GM12891 (cell line): ENCODE measurements around the gene GRAMD1A.
A peak's percentile ranks its signal among the peaks of the same experiment; 100 is the strongest.
"Not testable (repeated sequence)": the region's sequence is repeated elsewhere in the genome, so short reads cannot be mapped to it uniquely, and the experiment has no call there.

Source experiments
- DNase-seq: peaks from one replicate; pipeline ENCODE4 v3.0.0; 2011; ENCODE audit warnings: low spot score; ENCODE audit not compliant: insufficient read length
- FAIRE-seq: peaks from 2 replicates; lab custom pipeline; 2011; peaks lifted over from hg19 to GRCh38; lab: Jason Lieb, UNC
- PAX5 ChIP-seq: IDR thresholded peaks from 2 replicates; pipeline ENCODE4 v1.6.1; 2011; ENCODE audit warnings: low read length, moderate library complexity, mild to moderate bottlenecking; ENCODE audit not compliant: insufficient read depth, severe bottlenecking
- POLR2A ChIP-seq: IDR thresholded peaks from 2 replicates; pipeline ENCODE4 v1.6.1; 2011; ENCODE audit warnings: low read depth, low read length, control low read depth
- POLR2AphosphoS5 ChIP-seq: IDR thresholded peaks from 2 replicates; pipeline ENCODE4 v1.6.1; 2011; ENCODE audit warnings: low read depth, low read length, control low read depth
- POU2F2 ChIP-seq: IDR thresholded peaks from 2 replicates; pipeline ENCODE4 v1.6.1; 2011; ENCODE audit warnings: low read depth, mild to moderate bottlenecking, control low read depth, low read length, moderate library complexity
- SPI1 ChIP-seq: IDR thresholded peaks from 2 replicates; pipeline ENCODE4 v1.6.1; 2011; ENCODE audit warnings: low read depth, low read length, control low read depth
- TAF1 ChIP-seq: IDR thresholded peaks from 2 replicates; pipeline ENCODE4 v1.6.1; 2011; ENCODE audit warnings: low read depth, low read length, control low read depth

The GRAMD1A gene

GRCh38 chr19:35027009-35027408, 26.9 kb downstream of the GRAMD1A start:
- TF ChIP-seq SPI1: no peak
- no peak for TF ChIP-seq POLR2AphosphoS5
- TF ChIP-seq POLR2A: no peak
- TF ChIP-seq POU2F2: no peak
- TF ChIP-seq TAF1: no peak
- TF ChIP-seq PAX5: no peak
- DNase-seq (no peak), FAIRE-seq (no peak)

- DNase-seq (no peak), FAIRE-seq (no peak)
- TF ChIP-seq POU2F2 (no peak), PAX5 (no peak), POLR2AphosphoS5 (no peak), SPI1 (no peak), TAF1 (no peak), POLR2A (no peak)
Observed at GRCh38 chr19:35027851-35028599, 27.9 kb downstream of the GRAMD1A start.

- DNase-seq, FAIRE-seq: not testable (repeated sequence)
Observed at GRCh38 chr19:35028600-35028885, 28.4 kb downstream of the GRAMD1A start.

- DNase-seq, FAIRE-seq: not testable (repeated sequence)
Observed at GRCh38 chr19:35029275-35029736, 29.2 kb downstream of the GRAMD1A start.

- no peak for DNase-seq
Observed at GRCh38 chr19:35029737-35030256, 29.7 kb downstream of the GRAMD1A start.

GRCh38 chr19:35030257-35031071, 30.3 kb downstream of the GRAMD1A start, which contains the start of gene SCN1B:
TSS of gene SCN1B (plus strand) at chr19:35030470. CDS start at chr19:35030821, 351 bp downstream.
- FAIRE-seq (peak; percentile 45), DNase-seq (peak; percentile 68)
- TF ChIP-seq TAF1 (no peak), POU2F2 (no peak), POLR2A (no peak), SPI1 (no peak), POLR2AphosphoS5 (no peak), PAX5 (no peak)

More at GRCh38 chr19:35029737-35030256, 29.7 kb downstream of the GRAMD1A start:
- TF ChIP-seq TAF1: no peak
- no peak for TF ChIP-seq POLR2AphosphoS5
- no peak for TF ChIP-seq SPI1
- TF ChIP-seq PAX5: no peak
- no peak for TF ChIP-seq POLR2A
- TF ChIP-seq POU2F2: no peak
- FAIRE-seq: no peak

GRCh38 chr19:35031072-35031881, 31.2 kb downstream of the GRAMD1A start:
- DNase-seq (no peak), FAIRE-seq (no peak)
- no peak for TF ChIP-seq POLR2AphosphoS5
- TF ChIP-seq TAF1: no peak
- no peak for TF ChIP-seq POLR2A
- TF ChIP-seq PAX5: no peak
- no peak for TF ChIP-seq POU2F2
- TF ChIP-seq SPI1: no peak

- no peak for TF ChIP-seq PAX5
- no peak for TF ChIP-seq TAF1
- no peak for TF ChIP-seq POU2F2
- no peak for TF ChIP-seq SPI1
- no peak for TF ChIP-seq POLR2AphosphoS5
- no peak for TF ChIP-seq POLR2A
- no peak for DNase-seq
- FAIRE-seq: no peak
Observed at GRCh38 chr19:35032356-35032865, 32.3 kb downstream of the GRAMD1A start.

GRCh38 chr19:35033067-35034004, 33.2 kb downstream of the GRAMD1A start:
- TF ChIP-seq PAX5 (no peak), SPI1 (no peak), POU2F2 (no peak), POLR2AphosphoS5 (no peak), TAF1 (no peak), POLR2A (no peak)
- FAIRE-seq (no peak), DNase-seq (no peak)
